SK-N-MC (cell line): Measurements from ENCODE around the gene PTGES.
A peak's percentile ranks its signal among the peaks of the same experiment; 100 is the strongest.

Experiments
- EZH2 ChIP-seq: fragments of 200-600 bp; sonication (generic); IDR thresholded peaks from one replicate; pipeline ENCODE4 v1.6.1; 2017; ENCODE audit warnings: antibody characterized with exemption
- FOXP2 ChIP-seq: optimal IDR thresholded peaks from 2 replicates; pipeline ENCODE3; 2011; ENCODE audit warnings: mild to moderate bottlenecking, moderate library complexity; ENCODE audit not compliant: insufficient read depth; ENCODE audit errors: extremely low read length, control extremely low read depth
- POLR2AphosphoS5 ChIP-seq: IDR thresholded peaks from 2 replicates; pipeline ENCODE4 v1.6.1; 2012; ENCODE audit warnings: mild to moderate bottlenecking, low read depth, low read length, borderline replicate concordance

- no peak for TF ChIP-seq EZH2
- no peak for TF ChIP-seq POLR2AphosphoS5
- peak; percentile 53 for TF ChIP-seq FOXP2
Measured at GRCh38 chr9:129696944-129697655, 55.7 kb downstream of the PTGES start.
